ENCODE results near the gene RABEP1.
"Not testable (repeated sequence)": the region's sequence is repeated elsewhere in the genome, so short reads cannot be mapped to it uniquely, and the experiment has no call there.

RABEP1 gene

DNA sequence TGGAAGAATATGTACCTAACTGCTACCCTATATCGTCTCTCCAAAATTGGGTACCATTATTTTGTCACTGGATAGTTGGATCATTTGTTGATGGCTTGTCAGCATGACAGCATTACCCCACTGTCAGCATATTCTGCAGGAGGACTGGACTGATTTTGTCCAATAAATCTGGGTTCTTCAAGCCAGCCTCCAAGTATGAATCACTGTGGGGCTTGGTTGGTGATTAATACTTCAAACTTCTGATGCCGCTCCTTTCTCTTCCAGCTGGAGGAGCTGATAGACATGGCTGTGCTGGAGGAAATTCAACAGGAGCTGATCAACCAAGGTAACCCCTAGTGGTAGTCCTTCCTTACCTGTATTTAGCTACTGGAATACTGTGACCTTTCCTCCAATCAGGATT, 140.4 kb downstream of the RABEP1 start:
- DNase-seq = no peak

GRCh38 chr17:5424909-5425308, 142.8 kb downstream of the RABEP1 start:
- DNase-seq = no peak

GRCh38 chr17:5425826-5426225, 143.7 kb downstream of the RABEP1 start:
- DNase-seq = no peak

- DNase-seq = no peak
These were observed 147.3 kb downstream of the RABEP1 start for GRCh38 chr17:5429191-5429887.

GRCh38 chr17:5430413-5430999, 148.4 kb downstream of the RABEP1 start:
- no peak for DNase-seq

DNA sequence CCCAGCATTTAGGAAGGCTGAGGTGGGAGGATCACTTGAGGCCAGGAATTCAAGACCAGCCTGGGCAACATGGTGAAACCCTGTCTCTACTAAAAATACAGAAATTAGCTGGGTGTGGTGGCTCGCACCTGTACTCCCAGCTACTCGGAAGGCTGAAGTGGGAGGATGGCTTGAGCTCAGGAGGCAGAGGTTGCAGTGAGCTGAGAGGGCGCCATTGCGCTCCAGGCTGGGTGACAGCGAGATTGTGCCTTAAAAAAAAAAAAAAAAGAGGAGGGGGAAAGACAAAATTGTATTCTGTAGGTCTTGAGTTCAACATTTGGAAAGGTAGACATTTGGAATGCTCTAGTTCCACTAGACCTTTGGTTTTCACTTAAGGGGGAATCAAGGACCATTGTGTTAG, 149.2 kb downstream of the RABEP1 start:
- DNase-seq = not testable (repeated sequence)

GRCh38 chr17:5431949-5432556, 150.0 kb downstream of the RABEP1 start:
- DNase-seq = no peak

- DNase-seq = no peak
These were observed 152.9 kb downstream of the RABEP1 start for GRCh38 chr17:5434984-5435383.

Data from right kidney (tissue), 1 donor.